ENCODE data around the gene MSH4.

Gene MSH4

DNA sequence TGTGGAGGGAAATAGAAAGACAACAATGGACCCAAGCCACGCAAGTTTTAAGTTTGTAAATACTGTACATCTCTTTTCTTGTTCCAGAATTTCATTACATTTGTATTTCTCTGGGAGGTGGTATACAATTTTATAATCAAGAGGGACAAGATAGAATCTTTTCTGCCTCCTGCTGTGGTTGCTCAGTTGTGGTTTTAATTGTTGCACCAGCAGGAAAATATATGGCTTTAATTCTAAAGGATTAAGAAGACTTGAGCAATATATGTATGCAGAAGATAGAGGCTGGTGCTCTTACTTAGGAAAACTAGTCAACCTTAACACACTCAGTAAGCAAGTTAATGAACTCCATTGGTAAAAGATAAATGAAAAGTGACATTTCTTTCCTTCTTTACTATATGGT is 155.3 kb downstream of the MSH4 start:
- DNase-seq: no peak

DNA sequence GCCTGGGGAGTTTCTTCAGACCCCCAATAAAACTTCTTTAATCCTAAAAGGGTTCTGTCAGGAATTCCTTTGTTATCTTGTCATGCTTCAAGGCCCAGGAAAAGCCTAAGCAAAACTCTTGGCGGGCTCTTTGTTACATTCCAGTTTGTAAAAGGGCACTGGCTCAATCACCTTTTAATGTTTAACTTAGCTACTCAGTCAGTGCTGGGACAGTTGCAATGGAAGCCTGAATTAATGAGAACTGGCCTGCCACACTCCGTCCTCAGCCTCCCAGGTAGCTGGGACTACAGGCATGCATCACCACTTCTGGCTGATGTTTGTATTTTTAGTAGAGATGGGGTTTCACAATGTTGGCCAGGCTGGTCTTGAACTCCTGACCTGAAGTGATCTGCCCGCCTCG is 156.8 kb downstream of the MSH4 start:
- DNase-seq: no peak

GRCh38 chr1:75954586-75954985 is 157.9 kb downstream of the MSH4 start:
- DNase-seq: no peak
